Hepatocyte (in vitro differentiated cells): ENCODE results near the gene NAV3. TPM values are rescaled to one million over a fixed set of nuclear protein-coding genes. Genes with fewer than 3 reads are reported as not detected.

ENCODE experiments used
- DNase-seq: peaks from one replicate; pipeline ENCODE4 v3.0.0-alpha.2; 2016; ENCODE audit warnings: low spot score
- H2AFZ ChIP-seq: fragments of 200-600 bp; sonication (generic); 2 replicates; pipeline ENCODE4 v1.6.0; 2016; ENCODE audit warnings: antibody characterized with exemption, mild to moderate bottlenecking
- H3K27ac ChIP-seq: fragments of 200-600 bp; sonication (generic); 2 replicates; pipeline ENCODE4 v1.5.1; 2016; ENCODE audit warnings: mild to moderate bottlenecking
- H3K27me3 ChIP-seq: fragments of 200-600 bp; sonication (generic); 2 replicates; pipeline ENCODE4 v1.6.1; 2016
- H3K36me3 ChIP-seq: fragments of 200-600 bp; sonication (generic); replicated peaks from 2 replicates; pipeline ENCODE4 v1.5.1; 2016; ENCODE audit warnings: low read depth; ENCODE audit not compliant: insufficient read depth
- H3K4me1 ChIP-seq: fragments of 200-600 bp; sonication (generic); 2 replicates; pipeline ENCODE4 v1.5.1; 2016; ENCODE audit warnings: mild to moderate bottlenecking, moderate library complexity; ENCODE audit not compliant: insufficient read depth
- H3K4me2 ChIP-seq: fragments of 200-600 bp; sonication (generic); 2 replicates; pipeline ENCODE4 v1.6.0; 2016
- H3K4me3 ChIP-seq: fragments of 200-600 bp; sonication (generic); 2 replicates; pipeline ENCODE4 v1.5.1; 2016; ENCODE audit warnings: mild to moderate bottlenecking
- H3K79me2 ChIP-seq: fragments of 200-600 bp; sonication (generic); 2 replicates; pipeline ENCODE4 v1.6.0; 2017; ENCODE audit warnings: mild to moderate bottlenecking
- H3K9me2 ChIP-seq: fragments of 200-600 bp; sonication (generic); replicated peaks from 2 replicates; pipeline ENCODE4 v1.6.0; 2017; ENCODE audit warnings: mild to moderate bottlenecking; ENCODE audit not compliant: insufficient read depth
- H3K9me3 ChIP-seq: fragments of 200-600 bp; sonication (generic); 2 replicates; pipeline ENCODE4 v1.5.1; 2016; ENCODE audit warnings: low read depth, mild to moderate bottlenecking
- H4K20me1 ChIP-seq: fragments of 200-600 bp; sonication (generic); 2 replicates; pipeline ENCODE4 v1.6.0; 2016; ENCODE audit warnings: mild to moderate bottlenecking; ENCODE audit not compliant: insufficient read depth, poor library complexity, severe bottlenecking
- EZH2 ChIP-seq: fragments of 200-600 bp; sonication (generic); IDR thresholded peaks from 2 replicates; pipeline ENCODE4 v1.6.1; 2016; ENCODE audit warnings: antibody characterized with exemption, mild to moderate bottlenecking, borderline replicate concordance
- EZH2phosphoT487 ChIP-seq: fragments of 200-600 bp; sonication (generic); IDR thresholded peaks from one replicate; pipeline ENCODE4 v1.6.1; 2018; ENCODE audit warnings: antibody characterized with exemption, mild to moderate bottlenecking, low read depth, moderate library complexity; ENCODE audit not compliant: unreplicated experiment, severe bottlenecking
- WGBS: methylation state at CpG from one replicate; pipeline ENCODE4 v1.1.6; 2016; ENCODE audit warnings: low lambda C conversion rate; ENCODE audit errors: missing lambda C conversion rate; 5-methylcytosine and 5-hydroxymethylcytosine counted together
- polyA plus RNA-seq: library from polyadenylated mRNA; unstranded; fragments of >200 nt; fragmentation: Nextera tagmentation; extraction: Ambion mirVana; gene quantifications from 2 replicates; pipeline ENCODE4 v1.2.1, GENCODE V29; 2016
- total RNA-seq: library from RNA; depleted of rRNA; stranded (reverse); fragments of >200 nt; gene quantifications from 2 replicates; pipeline ENCODE4 v1.2.3, GENCODE V29; 2014
- TF ChIP-seq, protein P1 (sequence below): fragments of 200-600 bp; sonication (generic); IDR thresholded peaks from 2 replicates; pipeline ENCODE4 v1.5.1; 2016; ENCODE audit warnings: antibody characterized with exemption, mild to moderate bottlenecking; ENCODE audit not compliant: poor library complexity

Gene NAV3
- total and polyA plus RNA-seq, 2 experiments from 2014 or later: 1.4 to 9.2 TPM

DNA sequence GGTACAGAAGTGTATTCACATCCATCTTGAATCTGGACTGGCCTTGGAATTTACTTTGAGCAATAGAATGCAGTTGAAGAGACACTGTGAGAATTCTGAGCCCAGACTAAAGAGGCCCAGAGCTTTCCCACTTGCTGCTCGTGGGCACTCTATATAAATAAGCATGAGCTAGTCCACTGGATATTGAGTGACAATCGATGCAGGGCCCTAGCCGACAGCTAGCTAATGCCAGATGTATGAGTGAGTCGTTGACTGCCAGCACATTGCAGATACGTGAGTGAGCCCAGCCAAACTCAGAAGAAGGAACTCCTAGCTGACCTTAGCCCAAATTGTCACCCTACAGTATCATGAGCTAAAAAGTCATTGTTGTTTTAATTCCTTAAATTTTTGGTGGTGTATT is 24.9 kb downstream of the NAV3 start:
- TF ChIP-seq EZH2: no peak
- no peak for TF ChIP-seq EZH2phosphoT487
- TF ChIP-seq, protein P1, sequence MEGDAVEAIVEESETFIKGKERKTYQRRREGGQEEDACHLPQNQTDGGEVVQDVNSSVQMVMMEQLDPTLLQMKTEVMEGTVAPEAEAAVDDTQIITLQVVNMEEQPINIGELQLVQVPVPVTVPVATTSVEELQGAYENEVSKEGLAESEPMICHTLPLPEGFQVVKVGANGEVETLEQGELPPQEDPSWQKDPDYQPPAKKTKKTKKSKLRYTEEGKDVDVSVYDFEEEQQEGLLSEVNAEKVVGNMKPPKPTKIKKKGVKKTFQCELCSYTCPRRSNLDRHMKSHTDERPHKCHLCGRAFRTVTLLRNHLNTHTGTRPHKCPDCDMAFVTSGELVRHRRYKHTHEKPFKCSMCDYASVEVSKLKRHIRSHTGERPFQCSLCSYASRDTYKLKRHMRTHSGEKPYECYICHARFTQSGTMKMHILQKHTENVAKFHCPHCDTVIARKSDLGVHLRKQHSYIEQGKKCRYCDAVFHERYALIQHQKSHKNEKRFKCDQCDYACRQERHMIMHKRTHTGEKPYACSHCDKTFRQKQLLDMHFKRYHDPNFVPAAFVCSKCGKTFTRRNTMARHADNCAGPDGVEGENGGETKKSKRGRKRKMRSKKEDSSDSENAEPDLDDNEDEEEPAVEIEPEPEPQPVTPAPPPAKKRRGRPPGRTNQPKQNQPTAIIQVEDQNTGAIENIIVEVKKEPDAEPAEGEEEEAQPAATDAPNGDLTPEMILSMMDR: no peak
- H4K20me1 ChIP-seq: no peaks in the 10 kb centered on the region
- no peak overlapping the region for H2AFZ ChIP-seq
- no peak overlapping the region for H3K4me2 ChIP-seq
- no peaks in the 10 kb centered on the region for H3K27me3 ChIP-seq
- DNase-seq: no peak
- H3K27ac ChIP-seq: no peak overlapping the region
- H3K9me2 ChIP-seq: no peaks in the 10 kb centered on the region
- no peaks in the 10 kb centered on the region for H3K4me1 ChIP-seq
- H3K36me3 ChIP-seq: no peaks in the 10 kb centered on the region
- no peak overlapping the region for H3K4me3 ChIP-seq
- WGBS: 82% methylated on average over 5 of the region's 5 CpGs
- no peaks in the 10 kb centered on the region for H3K9me3 ChIP-seq
- H3K79me2 ChIP-seq: no peaks in the 10 kb centered on the region

DNA sequence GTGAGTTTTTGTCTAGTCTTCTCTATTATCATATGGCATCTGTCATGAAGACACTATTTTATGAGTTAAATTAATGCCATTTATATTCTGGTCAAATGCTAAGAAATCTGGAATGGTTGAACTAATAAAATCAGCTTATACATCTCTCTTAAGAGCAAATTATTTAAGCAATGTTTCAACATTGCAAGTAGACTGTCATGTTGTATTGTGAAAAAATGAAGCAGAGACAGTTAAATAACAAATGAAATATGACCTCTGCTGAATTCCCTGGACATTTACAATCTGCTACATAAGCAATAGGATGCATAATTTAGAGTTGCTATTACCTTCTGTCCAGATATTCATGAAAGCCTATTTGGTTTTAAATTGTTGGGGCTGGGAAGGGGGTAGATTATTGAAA is 30.6 kb downstream of the NAV3 start:
- H3K4me1 ChIP-seq: no peaks in the 10 kb centered on the region
- no peak overlapping the region for H3K27ac ChIP-seq
- H2AFZ ChIP-seq: no peak overlapping the region
- H3K9me3 ChIP-seq: no peaks in the 10 kb centered on the region
- H3K27me3 ChIP-seq: no peaks in the 10 kb centered on the region
- H4K20me1 ChIP-seq: no peaks in the 10 kb centered on the region
- no peaks in the 10 kb centered on the region for H3K79me2 ChIP-seq
- no peaks in the 10 kb centered on the region for H3K36me3 ChIP-seq
- DNase-seq: no peak
- no peak overlapping the region for H3K4me3 ChIP-seq
- TF ChIP-seq EZH2 (no peak), EZH2phosphoT487 (no peak)
- TF ChIP-seq, protein P1: no peak
- no peaks in the 10 kb centered on the region for H3K9me2 ChIP-seq
- H3K4me2 ChIP-seq: no peak overlapping the region

- Histone ChIP-seq H3K79me2 (no peaks in the 10 kb centered on the region), H3K27me3 (no peaks in the 10 kb centered on the region), H2AFZ (no peak overlapping the region), H3K27ac (no peak overlapping the region), H4K20me1 (no peaks in the 10 kb centered on the region), H3K36me3 (no peaks in the 10 kb centered on the region), H3K4me3 (no peak overlapping the region), H3K4me2 (no peak overlapping the region), H3K4me1 (no peaks in the 10 kb centered on the region), H3K9me2 (no peaks in the 10 kb centered on the region), H3K9me3 (no peaks in the 10 kb centered on the region)
- TF ChIP-seq EZH2phosphoT487: no peak
- no peak for TF ChIP-seq EZH2
- TF ChIP-seq, protein P1: no peak
- WGBS: 94% methylated on average over 1 of the region's 1 CpG
- DNase-seq: no peak
Measured at GRCh38 chr12:77865178-77865577, 34.5 kb downstream of the NAV3 start.

DNA sequence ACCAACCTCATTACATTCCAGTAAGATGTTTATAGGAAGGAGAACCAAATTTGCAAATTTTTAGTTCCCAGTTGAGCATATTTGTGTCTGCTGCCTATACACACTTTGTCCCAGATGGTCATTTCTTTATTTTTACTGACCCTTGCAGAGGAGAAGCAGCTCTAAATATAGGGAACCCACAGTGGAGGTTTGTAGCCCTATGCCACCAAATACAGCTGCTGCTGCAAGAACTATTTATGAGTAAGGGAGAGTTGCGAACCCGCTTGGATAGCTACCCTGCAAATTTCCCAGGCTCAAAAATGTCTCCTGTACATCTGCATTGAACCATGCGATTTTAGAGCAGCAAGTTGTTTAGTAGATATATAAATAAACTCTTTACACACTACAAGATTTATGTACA is 48.2 kb downstream of the NAV3 start:
- Histone ChIP-seq H3K79me2 (no peaks in the 10 kb centered on the region), H3K9me2 (no peaks in the 10 kb centered on the region), H3K9me3 (no peaks in the 10 kb centered on the region), H4K20me1 (no peaks in the 10 kb centered on the region), H3K36me3 (no peaks in the 10 kb centered on the region), H3K27me3 (no peaks in the 10 kb centered on the region), H3K4me3 (no peak overlapping the region), H2AFZ (no peak overlapping the region), H3K4me1 (no peaks in the 10 kb centered on the region), H3K27ac (no peak overlapping the region), H3K4me2 (no peak overlapping the region)
- TF ChIP-seq EZH2phosphoT487 (no peak), EZH2 (no peak)
- TF ChIP-seq, protein P1: no peak
- no peak for DNase-seq
- 93% methylated on average over 3 of the region's 3 CpGs for WGBS
